GM23338 (cell line): ENCODE results near the gene EGF. TPM values are rescaled to one million over a fixed set of nuclear protein-coding genes. Genes with fewer than 3 reads are reported as not detected.

Experiments
- ATAC-seq: fragments of 200-7000 bp; cut with Tn5 transposase; 3 replicates; pipeline ENCODE4 v1.9.1; 2020
- DNase-seq: peaks from one replicate; pipeline ENCODE4 v3.0.0-alpha.2; 2015; ENCODE audit warnings: low spot score
- H2AFZ ChIP-seq: fragments of 200-600 bp; sonication (generic); 2 replicates; pipeline ENCODE4 v1.8.0; 2016; ENCODE audit warnings: antibody characterized with exemption, mild to moderate bottlenecking, moderate library complexity
- H3F3A ChIP-seq: fragments of 200-600 bp; sonication (generic); replicated peaks from 2 replicates; pipeline ENCODE4 v1.8.0; 2017; ENCODE audit warnings: antibody characterized with exemption, mixed run types, low read depth
- H3K27ac ChIP-seq: fragments of 200-600 bp; sonication (generic); 2 replicates; pipeline ENCODE4 v1.6.1; 2016; ENCODE audit warnings: low read depth
- H3K27me3 ChIP-seq: fragments of 200-600 bp; sonication (generic); 2 replicates; pipeline ENCODE4 v1.8.0; 2016; ENCODE audit warnings: mild to moderate bottlenecking, mixed run types, moderate library complexity; ENCODE audit not compliant: insufficient read depth
- H3K36me3 ChIP-seq: fragments of 200-600 bp; sonication (generic); 2 replicates; pipeline ENCODE4 v1.8.0; 2016; ENCODE audit warnings: mild to moderate bottlenecking; ENCODE audit not compliant: insufficient read depth
- H3K4me1 ChIP-seq: fragments of 200-600 bp; sonication (generic); 2 replicates; pipeline ENCODE4 v1.8.0; 2016; ENCODE audit warnings: mild to moderate bottlenecking, moderate library complexity; ENCODE audit not compliant: insufficient read depth
- H3K4me2 ChIP-seq: fragments of 200-600 bp; sonication (generic); 2 replicates; pipeline ENCODE4 v1.7.1; 2017; ENCODE audit warnings: mixed run types
- H3K4me3 ChIP-seq: fragments of 200-600 bp; sonication (generic); 2 replicates; pipeline ENCODE4 v1.6.1; 2016; ENCODE audit warnings: mixed run types
- H3K79me2 ChIP-seq: fragments of 200-600 bp; sonication (generic); replicated peaks from 2 replicates; pipeline ENCODE4 v1.8.0; 2017; ENCODE audit warnings: mild to moderate bottlenecking; ENCODE audit not compliant: insufficient read depth
- H3K9me2 ChIP-seq: fragments of 200-600 bp; sonication (generic); 2 replicates; pipeline ENCODE4 v1.8.0; 2017; ENCODE audit not compliant: insufficient read depth
- H4K20me1 ChIP-seq: fragments of 200-600 bp; sonication (generic); replicated peaks from 2 replicates; pipeline ENCODE4 v1.8.0; 2017; ENCODE audit warnings: mild to moderate bottlenecking; ENCODE audit not compliant: insufficient read depth
- H3K27ac Mint-ChIP-seq: 2 replicates; pipeline ENCODE4 v1.8.0; 2020; ENCODE audit warnings: inconsistent platforms, mild to moderate bottlenecking, moderate library complexity, mixed read lengths
- H3K27me3 Mint-ChIP-seq: 3 replicates; pipeline ENCODE4 v1.8.0; 2022; ENCODE audit warnings: low read depth, mild to moderate bottlenecking, moderate library complexity, mixed read lengths, inconsistent platforms; ENCODE audit not compliant: insufficient read depth, poor library complexity
- H3K36me3 Mint-ChIP-seq: 3 replicates; pipeline ENCODE4 v1.8.0; 2021; ENCODE audit warnings: low read depth, mild to moderate bottlenecking, inconsistent platforms, moderate library complexity, mixed read lengths
- H3K4me1 Mint-ChIP-seq: 3 replicates; pipeline ENCODE4 v1.8.0; 2020; ENCODE audit warnings: mild to moderate bottlenecking, inconsistent platforms, mixed read lengths
- H3K4me3 Mint-ChIP-seq: 3 replicates; pipeline ENCODE4 v1.8.0; 2021; ENCODE audit warnings: moderate library complexity, mild to moderate bottlenecking, inconsistent platforms, mixed read lengths
- H3K9me3 Mint-ChIP-seq: 3 replicates; pipeline ENCODE4 v1.8.0; 2020; ENCODE audit warnings: moderate library complexity, mild to moderate bottlenecking, inconsistent platforms, mixed read lengths
- CREB1 ChIP-seq: fragments of 250-450 bp; sonication (Bioruptor Pico); IDR thresholded peaks from 2 replicates; pipeline ENCODE4 v1.5.0; 2020; ENCODE audit warnings: low read depth, mild to moderate bottlenecking, moderate library complexity
- EZH2 ChIP-seq: fragments of 200-600 bp; sonication (generic); IDR thresholded peaks from one replicate; pipeline ENCODE4 v1.8.0; 2017; ENCODE audit warnings: antibody characterized with exemption, mild to moderate bottlenecking, low read depth; ENCODE audit not compliant: unreplicated experiment
- EZH2phosphoT487 ChIP-seq: fragments of 200-600 bp; sonication (generic); IDR thresholded peaks from one replicate; pipeline ENCODE4 v1.8.1; 2018; ENCODE audit warnings: antibody characterized with exemption; ENCODE audit not compliant: unreplicated experiment
- JUNB ChIP-seq: IDR thresholded peaks from one replicate; pipeline ENCODE4 v1.6.1; 2016; ENCODE audit warnings: antibody characterized with exemption; ENCODE audit not compliant: unreplicated experiment
- NANOG ChIP-seq: IDR thresholded peaks from 2 replicates; pipeline ENCODE4 v1.6.1; 2016; ENCODE audit warnings: antibody characterized with exemption, borderline replicate concordance
- POLR2AphosphoS5 ChIP-seq: IDR thresholded peaks from 2 replicates; pipeline ENCODE4 v1.6.1; 2016; ENCODE audit warnings: antibody characterized with exemption, low read depth
- STAT1 ChIP-seq: IDR thresholded peaks from one replicate; pipeline ENCODE4 v1.6.1; 2016; ENCODE audit warnings: antibody characterized with exemption; ENCODE audit not compliant: unreplicated experiment
- ZNF114 ChIP-seq: fragments of 250-450 bp; sonication (Bioruptor Pico); IDR thresholded peaks from 2 replicates; pipeline ENCODE4 v1.5.0; 2020; ENCODE audit warnings: mild to moderate bottlenecking, moderate library complexity
- ZNF331 ChIP-seq: fragments of 250-450 bp; sonication (Bioruptor Pico); IDR thresholded peaks from 2 replicates; pipeline ENCODE4 v1.5.0; 2020; ENCODE audit warnings: low read depth, mild to moderate bottlenecking, moderate library complexity
- polyA plus RNA-seq: library from polyadenylated mRNA; unstranded; fragments of >200 nt; fragmentation: Nextera tagmentation; extraction: Ambion mirVana; gene quantifications from 2 replicates; pipeline ENCODE4 v1.2.1, GENCODE V29; 2016
- total RNA-seq: library from RNA; depleted of rRNA; stranded (reverse); fragments of >200 nt; shearing (Covaris generic); gene quantifications from 2 replicates; pipeline ENCODE4 v1.2.3, GENCODE V29; 2014
- TF ChIP-seq, protein P1 (sequence below): fragments of 250-450 bp; sonication (Bioruptor Pico); IDR thresholded peaks from 2 replicates; pipeline ENCODE4 v1.5.0; 2020; ENCODE audit warnings: mild to moderate bottlenecking, moderate library complexity
- TF ChIP-seq, protein P2 (sequence below), 2 experiments: fragments of 200-600 bp in 1 of 2; sonication (generic) in 1 of 2; conservative IDR thresholded peaks; 2 replicates each; pipeline versions ENCODE4 v1.5.1 to v1.6.1; 2016 to 2017; ENCODE audit warnings: antibody characterized with exemption in 2 of 2, low read depth in 2 of 2, mild to moderate bottlenecking in 2 of 2, moderate library complexity in 1 of 2
- TF ChIP-seq, protein P3 (sequence below): IDR thresholded peaks from one replicate; pipeline ENCODE4 v1.6.1; 2018; ENCODE audit warnings: antibody characterized with exemption; ENCODE audit not compliant: unreplicated experiment
- TF ChIP-seq, protein P4 (sequence below): IDR thresholded peaks from 2 replicates; pipeline ENCODE4 v1.6.1; 2016; ENCODE audit warnings: antibody characterized with exemption

EGF gene
- total and polyA plus RNA-seq, 2 experiments from 2014 or later, result 1.4 to 3.0 TPM

GRCh38 chr4:109870061-109870460 is 42.6 kb upstream of the EGF start:
- Histone ChIP-seq H3K27ac (no peak overlapping the region), H3K36me3 (no peaks in the 10 kb centered on the region), H3F3A (no peaks in the 10 kb centered on the region), H3K27me3 (no peaks in the 10 kb centered on the region), H3K4me2 (no peak overlapping the region), H3K79me2 (no peaks in the 10 kb centered on the region), H3K9me2 (peaks cover 4% of the 10 kb centered on the region; the same call in 1 of the 2 replicates), H2AFZ (no peak overlapping the region), H4K20me1 (no peaks in the 10 kb centered on the region), H3K4me3 (no peak overlapping the region), H3K4me1 (no peaks in the 10 kb centered on the region)
- no peak for ATAC-seq
- Mint-ChIP-seq H3K9me3 (no peaks in the 10 kb centered on the region; the same call in 2 of the 3 replicates), H3K4me3 (no peak overlapping the region), H3K27ac (no peak overlapping the region), H3K4me1 (peaks cover 5% of the 10 kb centered on the region; the same call in 2 of the 3 replicates), H3K27me3 (peaks cover 2% of the 10 kb centered on the region), H3K36me3 (no peaks in the 10 kb centered on the region)
- TF ChIP-seq CREB1 (CRISPR knock-in tag) (no peak), EZH2 (no peak), ZNF331 (CRISPR knock-in tag) (no peak), EZH2phosphoT487 (no peak), NANOG (no peak), ZNF114 (CRISPR knock-in tag) (no peak), POLR2AphosphoS5 (no peak), STAT1 (no peak), JUNB (no peak)
- TF ChIP-seq, protein P1, sequence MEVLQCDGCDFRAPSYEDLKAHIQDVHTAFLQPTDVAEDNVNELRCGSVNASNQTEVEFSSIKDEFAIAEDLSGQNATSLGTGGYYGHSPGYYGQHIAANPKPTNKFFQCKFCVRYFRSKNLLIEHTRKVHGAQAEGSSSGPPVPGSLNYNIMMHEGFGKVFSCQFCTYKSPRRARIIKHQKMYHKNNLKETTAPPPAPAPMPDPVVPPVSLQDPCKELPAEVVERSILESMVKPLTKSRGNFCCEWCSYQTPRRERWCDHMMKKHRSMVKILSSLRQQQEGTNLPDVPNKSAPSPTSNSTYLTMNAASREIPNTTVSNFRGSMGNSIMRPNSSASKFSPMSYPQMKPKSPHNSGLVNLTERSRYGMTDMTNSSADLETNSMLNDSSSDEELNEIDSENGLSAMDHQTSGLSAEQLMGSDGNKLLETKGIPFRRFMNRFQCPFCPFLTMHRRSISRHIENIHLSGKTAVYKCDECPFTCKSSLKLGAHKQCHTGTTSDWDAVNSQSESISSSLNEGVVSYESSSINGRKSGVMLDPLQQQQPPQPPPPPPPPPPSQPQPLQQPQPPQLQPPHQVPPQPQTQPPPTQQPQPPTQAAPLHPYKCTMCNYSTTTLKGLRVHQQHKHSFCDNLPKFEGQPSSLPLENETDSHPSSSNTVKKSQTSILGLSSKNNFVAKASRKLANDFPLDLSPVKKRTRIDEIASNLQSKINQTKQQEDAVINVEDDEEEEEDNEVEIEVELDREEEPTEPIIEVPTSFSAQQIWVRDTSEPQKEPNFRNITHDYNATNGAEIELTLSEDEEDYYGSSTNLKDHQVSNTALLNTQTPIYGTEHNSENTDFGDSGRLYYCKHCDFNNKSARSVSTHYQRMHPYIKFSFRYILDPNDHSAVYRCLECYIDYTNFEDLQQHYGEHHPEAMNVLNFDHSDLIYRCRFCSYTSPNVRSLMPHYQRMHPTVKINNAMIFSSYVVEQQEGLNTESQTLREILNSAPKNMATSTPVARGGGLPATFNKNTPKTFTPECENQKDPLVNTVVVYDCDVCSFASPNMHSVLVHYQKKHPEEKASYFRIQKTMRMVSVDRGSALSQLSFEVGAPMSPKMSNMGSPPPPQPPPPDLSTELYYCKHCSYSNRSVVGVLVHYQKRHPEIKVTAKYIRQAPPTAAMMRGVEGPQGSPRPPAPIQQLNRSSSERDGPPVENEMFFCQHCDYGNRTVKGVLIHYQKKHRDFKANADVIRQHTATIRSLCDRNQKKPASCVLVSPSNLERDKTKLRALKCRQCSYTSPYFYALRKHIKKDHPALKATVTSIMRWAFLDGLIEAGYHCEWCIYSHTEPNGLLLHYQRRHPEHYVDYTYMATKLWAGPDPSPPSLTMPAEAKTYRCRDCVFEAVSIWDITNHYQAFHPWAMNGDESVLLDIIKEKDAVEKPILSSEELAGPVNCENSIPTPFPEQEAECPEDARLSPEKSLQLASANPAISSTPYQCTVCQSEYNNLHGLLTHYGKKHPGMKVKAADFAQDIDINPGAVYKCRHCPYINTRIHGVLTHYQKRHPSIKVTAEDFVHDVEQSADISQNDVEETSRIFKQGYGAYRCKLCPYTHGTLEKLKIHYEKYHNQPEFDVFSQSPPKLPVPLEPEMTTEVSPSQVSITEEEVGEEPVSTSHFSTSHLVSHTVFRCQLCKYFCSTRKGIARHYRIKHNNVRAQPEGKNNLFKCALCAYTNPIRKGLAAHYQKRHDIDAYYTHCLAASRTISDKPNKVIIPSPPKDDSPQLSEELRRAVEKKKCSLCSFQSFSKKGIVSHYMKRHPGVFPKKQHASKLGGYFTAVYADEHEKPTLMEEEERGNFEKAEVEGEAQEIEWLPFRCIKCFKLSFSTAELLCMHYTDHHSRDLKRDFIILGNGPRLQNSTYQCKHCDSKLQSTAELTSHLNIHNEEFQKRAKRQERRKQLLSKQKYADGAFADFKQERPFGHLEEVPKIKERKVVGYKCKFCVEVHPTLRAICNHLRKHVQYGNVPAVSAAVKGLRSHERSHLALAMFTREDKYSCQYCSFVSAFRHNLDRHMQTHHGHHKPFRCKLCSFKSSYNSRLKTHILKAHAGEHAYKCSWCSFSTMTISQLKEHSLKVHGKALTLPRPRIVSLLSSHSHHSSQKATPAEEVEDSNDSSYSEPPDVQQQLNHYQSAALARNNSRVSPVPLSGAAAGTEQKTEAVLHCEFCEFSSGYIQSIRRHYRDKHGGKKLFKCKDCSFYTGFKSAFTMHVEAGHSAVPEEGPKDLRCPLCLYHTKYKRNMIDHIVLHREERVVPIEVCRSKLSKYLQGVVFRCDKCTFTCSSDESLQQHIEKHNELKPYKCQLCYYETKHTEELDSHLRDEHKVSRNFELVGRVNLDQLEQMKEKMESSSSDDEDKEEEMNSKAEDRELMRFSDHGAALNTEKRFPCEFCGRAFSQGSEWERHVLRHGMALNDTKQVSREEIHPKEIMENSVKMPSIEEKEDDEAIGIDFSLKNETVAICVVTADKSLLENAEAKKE (CRISPR knock-in tag), result no peak
- TF ChIP-seq, protein P2, sequence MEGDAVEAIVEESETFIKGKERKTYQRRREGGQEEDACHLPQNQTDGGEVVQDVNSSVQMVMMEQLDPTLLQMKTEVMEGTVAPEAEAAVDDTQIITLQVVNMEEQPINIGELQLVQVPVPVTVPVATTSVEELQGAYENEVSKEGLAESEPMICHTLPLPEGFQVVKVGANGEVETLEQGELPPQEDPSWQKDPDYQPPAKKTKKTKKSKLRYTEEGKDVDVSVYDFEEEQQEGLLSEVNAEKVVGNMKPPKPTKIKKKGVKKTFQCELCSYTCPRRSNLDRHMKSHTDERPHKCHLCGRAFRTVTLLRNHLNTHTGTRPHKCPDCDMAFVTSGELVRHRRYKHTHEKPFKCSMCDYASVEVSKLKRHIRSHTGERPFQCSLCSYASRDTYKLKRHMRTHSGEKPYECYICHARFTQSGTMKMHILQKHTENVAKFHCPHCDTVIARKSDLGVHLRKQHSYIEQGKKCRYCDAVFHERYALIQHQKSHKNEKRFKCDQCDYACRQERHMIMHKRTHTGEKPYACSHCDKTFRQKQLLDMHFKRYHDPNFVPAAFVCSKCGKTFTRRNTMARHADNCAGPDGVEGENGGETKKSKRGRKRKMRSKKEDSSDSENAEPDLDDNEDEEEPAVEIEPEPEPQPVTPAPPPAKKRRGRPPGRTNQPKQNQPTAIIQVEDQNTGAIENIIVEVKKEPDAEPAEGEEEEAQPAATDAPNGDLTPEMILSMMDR (conservative IDR thresholded peaks at IDR 0.05; ENCODE audit: low read depth in 2 of 2), result no peak
- TF ChIP-seq, protein P3, sequence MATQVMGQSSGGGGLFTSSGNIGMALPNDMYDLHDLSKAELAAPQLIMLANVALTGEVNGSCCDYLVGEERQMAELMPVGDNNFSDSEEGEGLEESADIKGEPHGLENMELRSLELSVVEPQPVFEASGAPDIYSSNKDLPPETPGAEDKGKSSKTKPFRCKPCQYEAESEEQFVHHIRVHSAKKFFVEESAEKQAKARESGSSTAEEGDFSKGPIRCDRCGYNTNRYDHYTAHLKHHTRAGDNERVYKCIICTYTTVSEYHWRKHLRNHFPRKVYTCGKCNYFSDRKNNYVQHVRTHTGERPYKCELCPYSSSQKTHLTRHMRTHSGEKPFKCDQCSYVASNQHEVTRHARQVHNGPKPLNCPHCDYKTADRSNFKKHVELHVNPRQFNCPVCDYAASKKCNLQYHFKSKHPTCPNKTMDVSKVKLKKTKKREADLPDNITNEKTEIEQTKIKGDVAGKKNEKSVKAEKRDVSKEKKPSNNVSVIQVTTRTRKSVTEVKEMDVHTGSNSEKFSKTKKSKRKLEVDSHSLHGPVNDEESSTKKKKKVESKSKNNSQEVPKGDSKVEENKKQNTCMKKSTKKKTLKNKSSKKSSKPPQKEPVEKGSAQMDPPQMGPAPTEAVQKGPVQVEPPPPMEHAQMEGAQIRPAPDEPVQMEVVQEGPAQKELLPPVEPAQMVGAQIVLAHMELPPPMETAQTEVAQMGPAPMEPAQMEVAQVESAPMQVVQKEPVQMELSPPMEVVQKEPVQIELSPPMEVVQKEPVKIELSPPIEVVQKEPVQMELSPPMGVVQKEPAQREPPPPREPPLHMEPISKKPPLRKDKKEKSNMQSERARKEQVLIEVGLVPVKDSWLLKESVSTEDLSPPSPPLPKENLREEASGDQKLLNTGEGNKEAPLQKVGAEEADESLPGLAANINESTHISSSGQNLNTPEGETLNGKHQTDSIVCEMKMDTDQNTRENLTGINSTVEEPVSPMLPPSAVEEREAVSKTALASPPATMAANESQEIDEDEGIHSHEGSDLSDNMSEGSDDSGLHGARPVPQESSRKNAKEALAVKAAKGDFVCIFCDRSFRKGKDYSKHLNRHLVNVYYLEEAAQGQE, result no peak
- TF ChIP-seq, protein P4, sequence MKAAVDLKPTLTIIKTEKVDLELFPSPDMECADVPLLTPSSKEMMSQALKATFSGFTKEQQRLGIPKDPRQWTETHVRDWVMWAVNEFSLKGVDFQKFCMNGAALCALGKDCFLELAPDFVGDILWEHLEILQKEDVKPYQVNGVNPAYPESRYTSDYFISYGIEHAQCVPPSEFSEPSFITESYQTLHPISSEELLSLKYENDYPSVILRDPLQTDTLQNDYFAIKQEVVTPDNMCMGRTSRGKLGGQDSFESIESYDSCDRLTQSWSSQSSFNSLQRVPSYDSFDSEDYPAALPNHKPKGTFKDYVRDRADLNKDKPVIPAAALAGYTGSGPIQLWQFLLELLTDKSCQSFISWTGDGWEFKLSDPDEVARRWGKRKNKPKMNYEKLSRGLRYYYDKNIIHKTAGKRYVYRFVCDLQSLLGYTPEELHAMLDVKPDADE, result no peak
- no peak for DNase-seq
